Stimulated activated CD8-positive, alpha-beta memory T cell treated with anti-CD3 and anti-CD28 coated beads, Interleukin-4, amount 100 ng/mL, for 24 hours (primary cell): ENCODE results near the gene INO80.
A peak's percentile ranks its signal among the peaks of the same experiment; 100 is the strongest.
"Not testable (repeated sequence)": the region's sequence is repeated elsewhere in the genome, so short reads cannot be mapped to it uniquely, and the experiment has no call there.

Experiments
- DNase-seq: peaks from one replicate; pipeline ENCODE4 v3.0.0-alpha.2; 2020; ENCODE audit warnings: low read depth

The INO80 gene

GRCh38 chr15:41116116-41116961 lies at the start of gene INO80:
Gene INO80 (minus strand): TSS chr15:41116280. CDS start chr15:41096310, 19,970 bp downstream.
- peak; percentile 92 for DNase-seq

GRCh38 chr15:41161736-41162135 lies 45.7 kb upstream of the INO80 start:
- DNase-seq: no peak

- DNase-seq: no peak
These were observed 45.3 kb upstream of the INO80 start for GRCh38 chr15:41161336-41161735.

GRCh38 chr15:41160639-41161315 lies 44.7 kb upstream of the INO80 start:
- no peak for DNase-seq

- no peak for DNase-seq
These were observed 38.3 kb upstream of the INO80 start for GRCh38 chr15:41154412-41154811.

GRCh38 chr15:41153733-41154132 lies 37.7 kb upstream of the INO80 start:
- no peak for DNase-seq

GRCh38 chr15:41151451-41152005 lies 35.4 kb upstream of the INO80 start:
- no peak for DNase-seq

- DNase-seq: no peak
These were observed 34.2 kb upstream of the INO80 start for GRCh38 chr15:41150279-41150678.

GRCh38 chr15:41148065-41148464 lies 32.0 kb upstream of the INO80 start:
- DNase-seq: no peak

GRCh38 chr15:41139619-41140018 lies 23.5 kb upstream of the INO80 start:
- DNase-seq: no peak

- DNase-seq: not testable (repeated sequence)
These were observed 23.0 kb upstream of the INO80 start for GRCh38 chr15:41139112-41139511.

GRCh38 chr15:41135580-41135979 lies 19.5 kb upstream of the INO80 start:
- not testable (repeated sequence) for DNase-seq

GRCh38 chr15:41133454-41133853 lies 17.4 kb upstream of the INO80 start:
- no peak for DNase-seq

- DNase-seq: not testable (repeated sequence)
These were observed 16.0 kb upstream of the INO80 start for GRCh38 chr15:41132094-41132493.

- DNase-seq: no peak
These were observed 12.3 kb upstream of the INO80 start for GRCh38 chr15:41128174-41128902.

- no peak for DNase-seq
These were observed 10.0 kb upstream of the INO80 start for GRCh38 chr15:41125931-41126642.

GRCh38 chr15:41125063-41125669 lies 9.1 kb upstream of the INO80 start:
- no peak for DNase-seq

- no peak for DNase-seq
These were observed 8.0 kb upstream of the INO80 start for GRCh38 chr15:41124058-41124457.

GRCh38 chr15:41122849-41123248 lies 6.8 kb upstream of the INO80 start:
- no peak for DNase-seq

GRCh38 chr15:41121951-41122350 lies 5.9 kb upstream of the INO80 start:
- DNase-seq: no peak

- no peak for DNase-seq
These were observed 827 bp upstream of the INO80 start for GRCh38 chr15:41116962-41117252.
